ENCODE results near the gene RFX2.
"Not testable (repeated sequence)": the region's sequence is repeated elsewhere in the genome, so short reads cannot be mapped to it uniquely, and the experiment has no call there.

RFX2 gene

DNA sequence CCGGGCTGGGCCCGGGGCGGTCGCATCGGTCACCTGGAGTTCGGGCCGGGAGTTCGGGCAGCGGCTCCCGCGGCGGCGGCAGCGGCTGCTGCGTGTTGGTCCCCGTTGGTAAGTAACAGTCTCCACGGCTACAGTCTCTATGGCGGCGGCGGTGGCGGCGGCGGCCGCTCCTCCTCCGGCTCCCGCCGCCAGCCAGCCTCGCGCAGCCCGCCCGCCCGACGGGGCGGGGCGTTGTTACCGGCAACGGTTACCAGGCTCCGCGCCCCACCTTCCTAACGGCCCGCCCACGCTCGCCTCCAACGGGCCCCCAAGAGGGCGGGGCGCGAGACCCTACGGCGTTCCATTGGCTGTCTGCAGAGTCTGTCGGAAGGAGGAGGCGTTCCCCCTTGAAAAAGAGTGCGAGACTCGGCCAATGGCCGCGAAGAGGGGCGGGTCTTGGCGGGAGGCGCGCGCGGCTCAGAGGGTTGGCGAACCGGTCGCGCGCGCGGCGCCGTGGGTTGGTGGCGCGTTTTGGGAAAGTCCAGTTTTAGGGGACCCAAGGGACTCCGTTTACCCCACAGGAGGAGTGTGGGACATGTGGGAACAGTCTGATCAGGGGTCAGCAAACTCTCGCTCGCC is at the start of gene RFX2:
Gene RFX2 (minus strand): TSS at position 141 of the 618 bp plus-strand sequence. CDS start 63,004 bp downstream, outside the sequence.
- DNase-seq = peak; percentile 99

DNA sequence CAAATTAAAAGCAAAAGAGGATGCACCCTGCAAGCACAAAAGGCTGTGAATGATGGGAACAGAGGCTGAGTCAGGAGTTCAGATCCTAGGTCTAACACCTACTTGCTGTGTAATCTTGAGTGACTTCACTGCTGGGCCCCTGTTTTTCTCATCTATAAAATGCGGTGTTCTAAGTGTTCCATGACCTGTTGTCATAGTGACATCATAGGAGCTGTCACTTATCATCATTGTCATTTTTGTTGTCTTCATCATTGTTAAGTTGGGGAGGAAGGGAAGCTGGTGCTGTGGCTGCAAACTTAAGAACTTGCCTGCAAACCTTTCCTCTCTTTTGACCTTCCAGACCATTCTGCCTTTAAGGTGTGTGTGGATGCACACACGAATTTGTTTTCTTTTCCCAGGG is 45.7 kb upstream of the RFX2 start:
- DNase-seq = no peak

- DNase-seq = no peak
Measured at GRCh38 chr19:6150289-6150688, 40.0 kb upstream of the RFX2 start.

- DNase-seq = no peak
Measured at GRCh38 chr19:6141217-6141616, 30.9 kb upstream of the RFX2 start.

- no peak for DNase-seq
Measured at GRCh38 chr19:6138511-6138910, 28.2 kb upstream of the RFX2 start.

GRCh38 chr19:6138066-6138465 is 27.8 kb upstream of the RFX2 start:
- no peak for DNase-seq

- no peak for DNase-seq
Measured at GRCh38 chr19:6133231-6133630, 22.9 kb upstream of the RFX2 start.

- no peak for DNase-seq
Measured at GRCh38 chr19:6132482-6132881, 22.2 kb upstream of the RFX2 start.

DNA sequence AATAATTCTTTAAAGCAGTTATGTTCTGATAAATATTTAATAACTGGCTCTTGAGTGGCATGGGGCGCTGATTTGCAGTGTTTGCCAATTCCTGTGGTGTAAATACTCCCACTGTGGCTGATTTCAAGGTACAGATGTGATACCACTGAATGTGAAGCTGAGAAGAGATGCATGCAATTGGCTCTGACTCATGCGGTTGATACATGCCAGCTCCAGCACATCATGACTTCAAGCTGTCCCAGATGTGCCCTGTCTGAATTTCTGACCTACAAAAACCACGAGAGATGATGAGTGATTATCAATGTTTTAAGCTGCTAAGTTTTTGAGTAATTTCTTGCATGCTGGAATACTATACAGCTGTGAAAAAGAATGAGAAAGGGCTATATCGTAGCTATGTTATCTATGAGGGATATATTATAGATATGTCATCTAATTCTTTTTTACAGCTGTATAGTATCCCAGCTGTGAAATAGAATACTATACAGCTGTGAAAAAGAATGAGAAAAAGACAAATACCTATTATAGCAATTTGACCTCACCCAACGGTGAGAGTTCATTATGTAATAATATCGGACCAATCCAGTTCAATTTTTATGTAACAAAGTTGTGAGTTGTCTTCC is 17.5 kb upstream of the RFX2 start:
- no peak for DNase-seq

DNA sequence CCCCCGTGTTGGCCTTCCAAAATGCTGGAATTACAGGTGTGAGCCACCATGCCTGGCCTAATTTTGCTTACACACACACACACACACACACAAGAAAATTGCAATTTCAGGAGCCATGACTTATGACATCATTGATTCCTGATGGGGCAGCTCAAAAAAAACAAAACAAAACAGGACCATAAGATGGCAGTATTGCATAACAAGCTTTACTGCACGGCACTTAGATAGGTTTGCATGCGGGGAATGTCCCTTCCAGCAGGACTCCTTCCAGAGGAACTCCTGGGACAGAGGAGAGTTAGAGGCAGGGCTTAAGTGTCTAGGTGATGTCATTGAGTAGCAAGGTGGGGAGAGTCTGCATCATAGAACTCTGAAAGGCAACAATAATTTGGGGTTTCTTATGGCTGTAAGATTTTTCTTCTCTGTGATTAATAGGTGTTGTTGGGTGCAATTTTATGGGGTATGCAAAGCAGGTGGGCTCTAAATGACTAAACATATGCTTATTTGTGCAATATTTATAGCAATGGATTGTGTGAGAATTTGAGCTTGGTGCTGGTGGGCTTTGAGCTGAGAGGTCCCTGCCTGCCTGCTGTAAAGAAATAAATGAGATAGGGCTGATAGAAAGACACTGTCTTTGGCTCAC is 16.2 kb upstream of the RFX2 start:
- peak; percentile 76 for DNase-seq

DNA sequence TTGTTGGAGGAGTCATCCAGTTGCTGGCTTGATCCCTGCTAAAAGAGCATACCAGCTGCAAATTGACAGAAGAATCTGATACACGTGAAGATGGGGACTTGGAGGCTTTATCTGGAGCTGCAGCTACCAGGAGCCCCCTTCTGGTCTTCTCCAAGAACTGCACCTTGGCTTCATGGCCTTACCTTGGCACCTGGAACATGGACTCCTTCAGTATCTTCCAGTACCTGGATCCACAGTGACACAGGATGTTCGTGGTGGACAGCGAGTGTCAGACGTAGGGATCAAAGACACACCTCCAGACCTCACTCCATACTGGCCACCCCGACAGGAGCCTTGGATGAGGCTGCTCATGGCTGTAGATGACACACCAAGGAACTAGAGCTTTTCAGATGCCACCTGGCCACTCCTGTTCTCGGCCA is 15.3 kb upstream of the RFX2 start:
- DNase-seq = peak; percentile 59

DNA sequence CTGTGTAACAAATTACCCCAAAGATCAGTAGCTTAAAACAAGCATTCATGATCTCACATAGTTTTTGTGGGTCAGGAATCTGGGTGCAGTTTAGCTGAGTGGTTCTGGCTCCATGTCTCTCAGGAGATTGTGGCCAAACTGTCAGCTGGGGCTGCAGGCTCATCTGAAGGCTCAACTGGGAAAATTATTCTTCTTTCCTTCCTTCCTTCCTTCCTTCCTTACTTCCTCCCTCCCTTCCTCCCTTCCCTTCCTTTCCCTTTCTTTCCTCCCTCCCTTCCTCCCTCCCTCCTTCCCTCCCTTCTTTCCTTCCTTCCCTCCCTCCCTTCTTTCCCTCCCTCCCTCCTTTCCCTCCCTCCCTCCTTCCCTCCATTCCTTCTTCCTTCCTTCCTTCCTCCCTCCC is 8.7 kb upstream of the RFX2 start:
- DNase-seq = no peak

DNA sequence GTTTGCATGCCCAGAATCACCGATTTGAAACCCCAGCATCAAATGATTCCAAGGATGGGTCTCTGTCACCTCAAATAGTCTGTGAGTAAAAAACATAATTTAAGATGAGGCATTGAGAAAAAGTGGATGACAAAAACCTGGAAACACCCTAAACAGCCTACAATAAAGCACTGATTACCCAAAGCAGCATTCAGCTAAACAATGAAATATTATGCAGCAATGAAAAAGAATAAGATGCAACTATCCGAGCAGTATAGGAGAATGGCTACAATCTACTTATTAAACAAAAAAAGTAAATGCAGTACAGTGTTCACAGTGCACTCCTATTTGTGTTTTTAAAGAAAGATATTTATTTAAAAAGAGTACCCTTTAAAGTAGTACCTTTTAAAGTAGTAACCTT is 7.7 kb upstream of the RFX2 start:
- no peak for DNase-seq

- no peak for DNase-seq
Measured at GRCh38 chr19:6117534-6117933, 7.2 kb upstream of the RFX2 start.

DNA sequence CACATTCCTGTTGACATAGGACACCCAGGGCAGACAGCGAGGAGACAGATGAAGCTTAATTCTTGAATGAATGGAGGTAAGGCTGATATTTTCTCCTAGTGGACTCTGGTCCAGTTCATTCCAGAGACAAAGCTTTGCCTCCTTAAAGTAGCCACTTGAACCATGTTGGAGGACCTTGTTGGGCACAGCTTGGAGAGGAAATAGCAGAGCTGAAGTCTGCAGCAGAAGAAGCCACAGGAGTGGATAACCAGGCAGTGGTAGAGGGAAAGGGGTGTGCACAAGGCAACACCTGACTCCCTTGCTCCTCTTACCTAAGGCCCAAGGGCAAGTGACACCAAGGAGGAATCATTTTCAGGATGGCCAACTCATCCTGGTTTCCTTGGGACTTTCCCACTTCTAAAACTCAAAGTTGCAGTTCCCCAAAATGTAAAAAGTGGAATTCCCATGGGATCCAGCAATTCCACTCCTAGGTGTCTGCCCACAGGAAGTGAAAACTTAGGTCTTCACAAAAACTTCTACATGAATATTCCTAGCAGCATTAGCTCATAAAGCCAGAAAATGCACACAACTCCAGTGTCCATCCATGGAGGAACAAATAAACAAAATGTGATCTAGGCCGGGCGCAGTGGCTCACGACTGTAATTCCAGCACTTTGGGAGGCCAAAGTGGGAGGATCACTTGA is 6.6 kb upstream of the RFX2 start:
- DNase-seq = no peak

DNA sequence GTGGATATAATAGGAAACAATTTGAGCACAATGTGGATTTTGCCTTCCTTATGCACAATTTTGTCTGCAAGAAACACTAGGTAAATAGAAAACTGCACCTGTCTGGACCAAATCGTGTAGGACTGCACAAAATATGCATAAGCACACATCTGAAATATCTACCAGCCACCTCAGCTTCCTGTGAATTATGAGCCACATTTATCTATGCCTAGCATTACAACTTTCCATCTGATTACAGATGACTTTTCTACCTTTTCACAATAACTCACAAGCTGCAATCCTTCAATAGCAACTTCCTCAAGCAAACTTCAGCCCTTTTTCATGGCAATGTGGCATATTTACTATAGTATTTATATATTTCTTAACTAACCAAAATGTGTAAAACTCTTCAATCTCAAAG is 5.7 kb upstream of the RFX2 start:
- DNase-seq = no peak

- DNase-seq = no peak
Measured at GRCh38 chr19:6113616-6114188, 3.4 kb upstream of the RFX2 start.

GRCh38 chr19:6109947-6110346 is 353 bp downstream of the RFX2 start:
- DNase-seq = no peak

GRCh38 chr19:6108721-6109633 is 1.3 kb downstream of the RFX2 start:
- DNase-seq = no peak

DNA sequence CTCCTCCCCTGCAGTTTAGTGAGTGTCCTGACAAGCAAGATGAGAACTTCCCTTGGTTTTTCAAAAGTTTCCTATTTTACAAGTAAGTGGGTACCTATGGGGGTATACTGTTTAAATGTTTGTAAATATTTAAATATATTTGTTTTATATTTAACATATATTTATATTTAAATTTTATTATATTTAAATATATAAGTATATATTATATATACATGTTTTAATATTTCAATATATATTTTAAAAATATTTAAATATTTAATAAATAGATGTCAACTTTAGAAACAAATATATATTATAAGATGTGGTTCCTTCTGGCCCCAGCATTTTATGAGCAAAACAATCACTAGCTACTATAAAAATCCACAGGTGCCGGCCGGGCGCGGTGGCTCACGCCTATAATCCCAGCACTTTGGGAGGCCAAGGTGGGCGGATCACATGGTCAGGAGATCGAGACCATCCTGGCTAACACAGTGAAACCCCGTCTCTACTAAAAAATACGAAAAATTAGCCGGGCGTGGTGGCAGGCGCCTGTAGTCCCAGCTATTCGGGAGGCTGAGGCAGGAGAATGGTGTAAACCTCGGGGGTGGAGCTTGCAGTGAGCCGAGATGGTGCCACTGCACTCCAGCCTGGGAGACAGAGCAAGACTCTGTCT is 3.5 kb downstream of the RFX2 start:
- DNase-seq = not testable (repeated sequence)

DNA sequence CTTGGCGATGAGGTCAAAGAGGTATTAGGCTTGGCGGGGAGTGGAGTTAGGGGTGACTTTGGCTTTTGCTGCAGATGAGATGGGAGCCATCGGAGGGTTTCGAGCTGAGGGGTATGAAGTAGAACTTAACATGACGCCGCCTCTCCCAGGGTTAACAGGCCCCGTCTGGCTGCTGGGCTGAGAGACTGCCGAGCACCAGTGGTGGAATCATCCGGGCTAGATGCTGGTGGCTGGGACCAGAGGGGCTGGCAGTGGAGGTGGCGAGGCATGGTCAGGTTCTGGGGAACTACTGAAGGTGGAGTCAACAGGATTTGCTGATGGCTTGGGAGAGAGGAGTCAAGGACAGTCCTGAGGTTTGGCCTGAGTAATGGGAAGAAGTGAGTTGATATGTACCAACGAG is 4.9 kb downstream of the RFX2 start:
- DNase-seq = no peak

GRCh38 chr19:6103894-6104293 is 6.4 kb downstream of the RFX2 start:
- DNase-seq = no peak
